GM12892 (cell line): ENCODE results near the gene TBXAS1.

Source experiments
- POLR2A ChIP-seq: IDR thresholded peaks from 2 replicates; pipeline ENCODE4 v1.6.1; 2011; ENCODE audit warnings: low read depth, low read length, control low read depth
- TAF1 ChIP-seq: IDR thresholded peaks from 2 replicates; pipeline ENCODE4 v1.6.1; 2011; ENCODE audit warnings: low read depth, mild to moderate bottlenecking, control low read depth, low read length, borderline replicate concordance

- TF ChIP-seq TAF1 (no peak), POLR2A (no peak)
Observed at GRCh38 chr7:139992353-139993044, 163.4 kb downstream of the TBXAS1 start.
